Bronchial smooth muscle cell (primary cell): ENCODE measurements around the gene SPATA31A7. TPM values are rescaled to one million over a fixed set of nuclear protein-coding genes. Genes with fewer than 3 reads are reported as not detected.

Source experiments
- total RNA-seq: library from RNA; depleted of rRNA; stranded (reverse); fragments of >200 nt; gene quantifications from 2 replicates; pipeline ENCODE4 v1.2.1, GENCODE V29; 2014

Gene SPATA31A7
- total RNA-seq: not detected in 2 replicates

DNA sequence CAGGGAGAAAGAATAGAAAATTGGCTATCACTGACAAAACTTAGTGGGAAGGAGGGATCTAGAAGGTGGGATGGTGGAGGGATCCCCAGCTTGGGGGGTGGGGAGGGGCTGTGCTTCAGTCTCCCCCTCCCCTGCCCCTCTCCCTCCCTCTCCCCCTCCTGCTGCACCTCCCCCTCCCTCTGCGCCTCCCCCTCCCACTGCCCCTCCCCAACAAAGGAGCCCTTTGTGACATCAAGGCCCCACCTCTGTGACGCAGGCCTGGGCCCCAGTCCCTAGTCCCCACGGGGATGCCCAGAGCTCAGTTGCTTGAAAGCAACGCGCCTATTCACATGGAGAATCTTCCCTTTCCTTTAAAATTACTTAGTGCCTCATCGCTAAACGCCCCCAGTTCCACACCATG, at the start of gene SPATA31A7:
Gene SPATA31A7, plus strand, starts transcription at position 301 of the 400 bp plus-strand sequence. Its CDS starts 29 bp downstream, at position 330.

